ENCODE data around the gene OXSR1. TPM values are rescaled to one million over a fixed set of nuclear protein-coding genes. Genes with fewer than 3 reads are reported as not detected.

The OXSR1 gene
- total and polyA plus RNA-seq, 2 of the 13 experiments (the other 11 are each of a cell fraction or from before 2014, with no cell fraction given) = 27.4 to 32.6 TPM

- TF ChIP-seq GRHL1 (CRISPR knock-in tag; conservative IDR thresholded peaks at IDR 0.05) (no peak), RNF219 (CRISPR knock-in tag; IDR thresholded peaks at IDR 0.05) (no peak), CC2D1A (CRISPR knock-in tag; IDR thresholded peaks at IDR 0.05) (no peak), EP300 (IDR thresholded peaks at IDR 0.05; ENCODE audit: low read depth in 2 of 2, low read length in 2 of 2) (no peak), EP300 (CRISPR knock-in tag; IDR thresholded peaks at IDR 0.05; ENCODE audit: borderline replicate concordance) (no peak), RORA (CRISPR knock-in tag; IDR thresholded peaks at IDR 0.05) (no peak), ZNF577 (CRISPR knock-in tag; IDR thresholded peaks at IDR 0.05; ENCODE audit: borderline replicate concordance, low read depth) (no peak), ZKSCAN1 (IDR thresholded peaks at IDR 0.05; ENCODE audit: low read length) (no peak), NCOA1 (CRISPR knock-in tag; IDR thresholded peaks at IDR 0.05) (0 out of 2 replicates have a peak, but pooled peaks have one; percentile 67), SMYD3 (CRISPR knock-in tag; IDR thresholded peaks at IDR 0.05) (no peak), HMGXB4 (CRISPR knock-in tag; IDR thresholded peaks at IDR 0.05; ENCODE audit: borderline replicate concordance in 1 of 2, low read depth in 1 of 2) (peak; percentile 55 to 64; a peak in 3 of 4 replicates), TCF7 (IDR thresholded peaks at IDR 0.05; ENCODE audit: low read depth) (no peak), DR1 (CRISPR knock-in tag; IDR thresholded peaks at IDR 0.05) (peak; percentile 98), GPN1 (CRISPR knock-in tag; IDR thresholded peaks at IDR 0.05; ENCODE audit: borderline replicate concordance) (no peak; the same call in 1 of the 2 replicates), NKX3-1 (CRISPR knock-in tag; IDR thresholded peaks at IDR 0.05) (no peak), NPAS2 (CRISPR knock-in tag; IDR thresholded peaks at IDR 0.05; ENCODE audit: borderline replicate concordance) (no peak), ZNF30 (CRISPR knock-in tag; IDR thresholded peaks at IDR 0.05) (no peak), HNF4G (IDR thresholded peaks at IDR 0.05; ENCODE audit: borderline replicate concordance, low read depth, low read length) (no peak), HNF4G (CRISPR knock-in tag; IDR thresholded peaks at IDR 0.05; ENCODE audit: borderline replicate concordance, low read depth) (no peak), ZNF530 (CRISPR knock-in tag; IDR thresholded peaks at IDR 0.05; ENCODE audit: low read depth) (no peak)
- TF ChIP-seq, protein P1, sequence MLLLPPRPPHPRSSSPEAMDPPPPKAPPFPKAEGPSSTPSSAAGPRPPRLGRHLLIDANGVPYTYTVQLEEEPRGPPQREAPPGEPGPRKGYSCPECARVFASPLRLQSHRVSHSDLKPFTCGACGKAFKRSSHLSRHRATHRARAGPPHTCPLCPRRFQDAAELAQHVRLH (CRISPR knock-in tag; IDR thresholded peaks at IDR 0.05; ENCODE audit: borderline replicate concordance, low read depth) = no peak
- TF ChIP-seq, protein P2, sequence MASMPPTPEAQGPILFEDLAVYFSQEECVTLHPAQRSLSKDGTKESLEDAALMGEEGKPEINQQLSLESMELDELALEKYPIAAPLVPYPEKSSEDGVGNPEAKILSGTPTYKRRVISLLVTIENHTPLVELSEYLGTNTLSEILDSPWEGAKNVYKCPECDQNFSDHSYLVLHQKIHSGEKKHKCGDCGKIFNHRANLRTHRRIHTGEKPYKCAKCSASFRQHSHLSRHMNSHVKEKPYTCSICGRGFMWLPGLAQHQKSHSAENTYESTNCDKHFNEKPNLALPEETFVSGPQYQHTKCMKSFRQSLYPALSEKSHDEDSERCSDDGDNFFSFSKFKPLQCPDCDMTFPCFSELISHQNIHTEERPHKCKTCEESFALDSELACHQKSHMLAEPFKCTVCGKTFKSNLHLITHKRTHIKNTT (CRISPR knock-in tag; IDR thresholded peaks at IDR 0.05) = no peak
Measured at GRCh38 chr3:38136777-38137614, 28.3 kb upstream of the OXSR1 start, which contains the start of gene ACAA1 (continued).
